Epithelial cell of esophagus (primary cell): ENCODE results near the gene ZSCAN32.

Experiments
- DNase-seq: peaks from one replicate; pipeline ENCODE4 v3.0.0; 2010; ENCODE audit warnings: low read depth
- H3K4me3 ChIP-seq: 2 replicates; pipeline ENCODE4 v1.5.1; 2011; ENCODE audit warnings: mild to moderate bottlenecking, low read length, control low read depth
- CTCF ChIP-seq: IDR thresholded peaks from 2 replicates; pipeline ENCODE4 v1.5.1; 2011; ENCODE audit warnings: low read depth, mild to moderate bottlenecking, low read length, control low read depth, inconsistent platforms; ENCODE audit not compliant: insufficient read depth; ENCODE audit errors: missing control alignments

ZSCAN32 gene

GRCh38 chr16:3383045-3383448 lies 17.8 kb downstream of the ZSCAN32 start:
- no peak for DNase-seq
- no peak overlapping the region for H3K4me3 ChIP-seq
- no peak for TF ChIP-seq CTCF

GRCh38 chr16:3377917-3378316 lies 22.9 kb downstream of the ZSCAN32 start:
- TF ChIP-seq CTCF = no peak
- H3K4me3 ChIP-seq = no peak overlapping the region
- no peak for DNase-seq

GRCh38 chr16:3375680-3376079 lies 25.1 kb downstream of the ZSCAN32 start:
- no peak for TF ChIP-seq CTCF
- no peak overlapping the region for H3K4me3 ChIP-seq
- DNase-seq = no peak

- DNase-seq = no peak
- TF ChIP-seq CTCF = no peak
- no peak overlapping the region for H3K4me3 ChIP-seq
These were observed 31.7 kb downstream of the ZSCAN32 start for GRCh38 chr16:3369073-3369472.

GRCh38 chr16:3364774-3365427 lies 35.9 kb downstream of the ZSCAN32 start:
- H3K4me3 ChIP-seq = peak overlapping the region; percentile 63
- DNase-seq = peak; percentile 93
- no peak for TF ChIP-seq CTCF

GRCh38 chr16:3363793-3364192 lies 37.0 kb downstream of the ZSCAN32 start:
- no peak for DNase-seq
- H3K4me3 ChIP-seq = no peak overlapping the region
- TF ChIP-seq CTCF = no peak

- no peak for DNase-seq
- TF ChIP-seq CTCF = no peak
- no peak overlapping the region for H3K4me3 ChIP-seq
These were observed 37.9 kb downstream of the ZSCAN32 start for GRCh38 chr16:3362931-3363330.
